GM18867 (cell line): ENCODE measurements around the gene ARHGAP22.

Source experiments
- ATAC-seq: cut with Tn5 transposase; IDR thresholded peaks from one replicate; pipeline ENCODE4 v1.9.1; 2021; ENCODE audit warnings: mild to moderate bottlenecking, moderate library complexity; ENCODE audit not compliant: unreplicated experiment

The ARHGAP22 gene

GRCh38 chr10:48501226-48501625, 103.6 kb downstream of the ARHGAP22 start:
- no peak for ATAC-seq

- ATAC-seq, result no peak
Observed at GRCh38 chr10:48500771-48501170, 104.1 kb downstream of the ARHGAP22 start.

GRCh38 chr10:48498940-48499510, 105.8 kb downstream of the ARHGAP22 start:
- no peak for ATAC-seq

- no peak for ATAC-seq
Observed at GRCh38 chr10:48497780-48498770, 106.8 kb downstream of the ARHGAP22 start.

- ATAC-seq, result no peak
Observed at GRCh38 chr10:48496831-48497779, 107.8 kb downstream of the ARHGAP22 start.

- ATAC-seq, result no peak
Observed at GRCh38 chr10:48496105-48496830, 108.6 kb downstream of the ARHGAP22 start.

- ATAC-seq, result no peak
Observed at GRCh38 chr10:48495282-48496045, 109.4 kb downstream of the ARHGAP22 start.

GRCh38 chr10:48494611-48495010, 110.3 kb downstream of the ARHGAP22 start:
- ATAC-seq, result no peak

GRCh38 chr10:48494073-48494472, 110.8 kb downstream of the ARHGAP22 start:
- ATAC-seq, result no peak

- no peak for ATAC-seq
Observed at GRCh38 chr10:48493083-48493871, 111.6 kb downstream of the ARHGAP22 start.

GRCh38 chr10:48492201-48492600, 112.7 kb downstream of the ARHGAP22 start:
- ATAC-seq, result no peak

GRCh38 chr10:48491392-48492139, 113.3 kb downstream of the ARHGAP22 start:
- ATAC-seq, result no peak

- no peak for ATAC-seq
Observed at GRCh38 chr10:48490946-48491345, 113.9 kb downstream of the ARHGAP22 start.

- no peak for ATAC-seq
Observed at GRCh38 chr10:48490571-48490940, 114.3 kb downstream of the ARHGAP22 start.

- ATAC-seq, result no peak
Observed at GRCh38 chr10:48489099-48489498, 115.8 kb downstream of the ARHGAP22 start.

- ATAC-seq, result no peak
Observed at GRCh38 chr10:48487244-48487643, 117.6 kb downstream of the ARHGAP22 start.

GRCh38 chr10:48485711-48486110, 119.2 kb downstream of the ARHGAP22 start:
- no peak for ATAC-seq

- ATAC-seq, result no peak
Observed at GRCh38 chr10:48484911-48485310, 120.0 kb downstream of the ARHGAP22 start.
